ENCODE measurements around the gene KCNMB2. TPM values are rescaled to one million over a fixed set of nuclear protein-coding genes. Genes with fewer than 3 reads are reported as not detected.

KCNMB2 gene
- total RNA-seq, 4 donors from 2014 or later = not detected

DNA sequence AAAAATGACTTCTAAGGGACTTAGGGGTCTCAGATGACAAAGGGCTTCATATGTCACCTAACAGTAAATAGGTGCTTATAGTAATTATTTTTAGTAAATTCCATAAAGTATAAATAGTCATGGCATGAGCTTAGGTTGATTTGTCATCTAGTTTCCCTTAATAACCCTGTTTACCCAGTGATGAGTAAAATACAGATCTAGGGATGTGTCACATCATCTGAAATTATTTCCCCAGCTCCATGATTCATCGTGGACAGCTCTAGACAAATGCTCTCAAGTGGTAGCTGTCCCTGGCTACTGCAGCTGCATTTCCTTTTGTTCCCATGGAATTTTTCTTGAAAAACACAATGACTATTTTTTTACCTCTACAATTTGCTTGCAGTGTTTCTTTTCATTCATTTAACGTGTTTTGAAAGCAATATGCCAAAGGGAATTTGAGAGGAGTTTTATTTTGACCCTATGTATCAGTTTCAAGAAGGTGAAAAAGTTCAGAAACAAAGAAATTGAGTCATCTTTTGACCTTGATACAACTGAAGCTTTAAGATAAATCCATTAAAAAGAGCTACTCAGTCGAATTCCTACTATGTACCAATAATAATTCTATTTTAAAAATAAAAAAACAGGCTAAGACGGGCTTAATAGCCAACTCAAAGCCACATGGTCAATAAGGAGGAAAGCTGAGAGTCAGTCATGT is 241.6 kb downstream of the KCNMB2 start:
- H3K27me3 ChIP-seq = no peaks in the 10 kb centered on the region
- TF ChIP-seq POLR2A (IDR thresholded peaks at IDR 0.05) = no peak
- no peak for TF ChIP-seq EP300 (IDR thresholded peaks at IDR 0.05)
- 52 to 58% methylated on average over 4 of the region's 4 CpGs for WGBS, 2 donors
- DNase-seq (ENCODE audit: low spot score in 2 of 2) = no peak
- H3K36me3 ChIP-seq = no peaks in the 10 kb centered on the region
- H3K9me3 ChIP-seq = no peaks in the 10 kb centered on the region
- H3K27ac ChIP-seq = no peak overlapping the region
- no peak overlapping the region for H3K4me3 ChIP-seq
- H3K4me1 ChIP-seq = no peaks in the 10 kb centered on the region

DNA sequence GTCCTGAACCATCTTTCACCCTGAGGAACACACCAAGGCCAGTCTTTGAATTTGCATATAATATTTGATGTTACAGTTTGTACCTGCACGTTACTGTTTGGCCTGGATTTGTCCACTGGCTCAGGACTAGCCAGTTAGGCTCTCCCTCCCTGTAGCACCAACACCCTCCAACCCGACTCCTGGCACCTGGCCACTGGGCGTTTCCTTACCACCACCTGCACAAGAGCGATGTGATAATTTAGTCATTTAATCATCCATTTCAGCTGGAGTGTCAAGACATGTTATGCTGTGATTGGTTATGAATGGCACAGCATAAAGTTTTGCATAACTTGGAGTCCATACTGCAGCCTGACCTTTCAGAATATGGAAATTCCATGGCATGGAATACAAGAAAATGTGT is 242.4 kb downstream of the KCNMB2 start:
- Histone ChIP-seq H3K4me1 (no peaks in the 10 kb centered on the region), H3K27me3 (no peaks in the 10 kb centered on the region), H3K9me3 (no peaks in the 10 kb centered on the region), H3K4me3 (no peak overlapping the region), H3K36me3 (no peaks in the 10 kb centered on the region), H3K27ac (no peak overlapping the region)
- TF ChIP-seq POLR2A (IDR thresholded peaks at IDR 0.05) (no peak), EP300 (IDR thresholded peaks at IDR 0.05) (no peak)
- TF ChIP-seq, protein P1, sequence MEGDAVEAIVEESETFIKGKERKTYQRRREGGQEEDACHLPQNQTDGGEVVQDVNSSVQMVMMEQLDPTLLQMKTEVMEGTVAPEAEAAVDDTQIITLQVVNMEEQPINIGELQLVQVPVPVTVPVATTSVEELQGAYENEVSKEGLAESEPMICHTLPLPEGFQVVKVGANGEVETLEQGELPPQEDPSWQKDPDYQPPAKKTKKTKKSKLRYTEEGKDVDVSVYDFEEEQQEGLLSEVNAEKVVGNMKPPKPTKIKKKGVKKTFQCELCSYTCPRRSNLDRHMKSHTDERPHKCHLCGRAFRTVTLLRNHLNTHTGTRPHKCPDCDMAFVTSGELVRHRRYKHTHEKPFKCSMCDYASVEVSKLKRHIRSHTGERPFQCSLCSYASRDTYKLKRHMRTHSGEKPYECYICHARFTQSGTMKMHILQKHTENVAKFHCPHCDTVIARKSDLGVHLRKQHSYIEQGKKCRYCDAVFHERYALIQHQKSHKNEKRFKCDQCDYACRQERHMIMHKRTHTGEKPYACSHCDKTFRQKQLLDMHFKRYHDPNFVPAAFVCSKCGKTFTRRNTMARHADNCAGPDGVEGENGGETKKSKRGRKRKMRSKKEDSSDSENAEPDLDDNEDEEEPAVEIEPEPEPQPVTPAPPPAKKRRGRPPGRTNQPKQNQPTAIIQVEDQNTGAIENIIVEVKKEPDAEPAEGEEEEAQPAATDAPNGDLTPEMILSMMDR (IDR thresholded peaks at IDR 0.05) = no peak
- 84 to 85% methylated on average over 4 of the region's 4 CpGs for WGBS, 2 donors
- no peak for DNase-seq (ENCODE audit: low spot score in 2 of 2)

DNA sequence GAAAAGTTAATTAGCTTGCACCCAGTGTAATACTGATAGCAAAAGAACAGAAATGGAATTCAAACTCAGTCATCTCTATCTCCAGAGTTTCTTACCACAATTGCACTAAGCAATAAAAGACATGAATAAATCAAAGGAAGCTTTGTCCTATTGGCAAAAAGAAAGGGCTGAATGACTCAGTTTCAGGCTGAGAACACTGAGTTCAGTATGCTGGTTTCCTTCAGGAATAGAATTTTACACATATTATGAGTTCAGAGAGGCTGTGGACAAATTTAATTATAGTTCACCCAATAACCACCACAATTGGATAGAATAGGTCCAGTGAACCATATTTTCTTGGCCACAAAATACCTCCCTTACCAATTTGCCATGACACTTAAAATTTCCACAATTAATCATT is 249.7 kb downstream of the KCNMB2 start:
- H3K4me1 ChIP-seq = no peaks in the 10 kb centered on the region
- no peak overlapping the region for H3K27ac ChIP-seq
- TF ChIP-seq EP300 (IDR thresholded peaks at IDR 0.05) (no peak), POLR2A (IDR thresholded peaks at IDR 0.05) (no peak)
- TF ChIP-seq, protein P1 (IDR thresholded peaks at IDR 0.05) = no peak
- H3K36me3 ChIP-seq = no peaks in the 10 kb centered on the region
- H3K27me3 ChIP-seq = no peaks in the 10 kb centered on the region
- no peak overlapping the region for H3K4me3 ChIP-seq
- peaks cover 0 to 22% (median 2%) of the 10 kb centered on the region in 4 donors for H3K9me3 ChIP-seq
- no peak for DNase-seq (ENCODE audit: low spot score in 2 of 2)

DNA sequence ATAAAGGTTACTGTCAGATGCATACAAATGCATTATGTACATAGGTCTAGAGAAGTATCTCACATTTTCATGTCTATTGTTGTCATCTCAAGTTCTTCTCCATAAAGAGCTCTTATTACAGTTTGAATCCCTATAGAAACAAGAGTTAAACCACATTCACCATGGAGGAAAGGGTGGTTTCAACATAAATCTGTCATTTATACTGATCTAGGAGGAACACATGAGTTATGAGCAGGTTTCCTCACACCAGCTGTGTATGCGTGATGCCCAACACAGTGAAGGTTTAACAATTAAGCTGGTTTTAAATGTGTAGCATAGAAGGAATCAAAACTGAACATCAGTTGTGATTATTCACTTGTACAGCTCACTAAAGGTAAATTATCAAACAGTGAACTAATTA is 251.7 kb downstream of the KCNMB2 start:
- H3K27me3 ChIP-seq = no peaks in the 10 kb centered on the region
- TF ChIP-seq EP300 (IDR thresholded peaks at IDR 0.05) (no peak), POLR2A (IDR thresholded peaks at IDR 0.05) (no peak)
- TF ChIP-seq, protein P1 (IDR thresholded peaks at IDR 0.05) = no peak

DNA sequence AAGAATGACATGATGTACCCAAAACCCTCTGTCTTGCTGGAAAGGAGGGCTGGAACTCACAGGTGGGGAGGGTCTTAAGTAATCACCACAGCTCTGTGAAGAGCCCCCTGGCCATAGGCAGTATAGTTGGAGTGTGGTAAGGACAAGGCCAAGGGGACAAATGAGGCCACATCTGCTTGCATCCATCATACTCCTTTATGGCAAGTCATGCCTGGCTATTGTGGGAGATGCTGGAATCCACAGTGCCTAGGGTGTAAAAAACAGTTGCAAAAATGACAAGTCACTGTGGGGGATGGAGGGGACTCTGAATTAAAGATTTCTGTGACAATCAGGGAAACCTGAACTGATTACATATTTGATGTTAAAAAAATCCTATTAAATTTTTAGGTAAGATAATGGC is 258.5 kb downstream of the KCNMB2 start:
- no peaks in the 10 kb centered on the region for H3K36me3 ChIP-seq
- no peak for DNase-seq (ENCODE audit: low spot score in 2 of 2)

More for the DNA sequence above, 251.7 kb downstream of the KCNMB2 start:
- no peaks in the 10 kb centered on the region for H3K36me3 ChIP-seq
- H3K9me3 ChIP-seq = peaks cover 0 to 27% (median 3%) of the 10 kb centered on the region in 4 donors
- H3K4me3 ChIP-seq = no peak overlapping the region
- no peak for DNase-seq (ENCODE audit: low spot score in 2 of 2)
- WGBS, 2 donors = 37 to 74% methylated on average over 1 of the region's 1 CpG
- H3K4me1 ChIP-seq = no peaks in the 10 kb centered on the region
- H3K27ac ChIP-seq = no peak overlapping the region

More for the DNA sequence above, 258.5 kb downstream of the KCNMB2 start:
- Histone ChIP-seq H3K9me3 (peaks cover 0 to 17% (median 3%) of the 10 kb centered on the region in 4 donors), H3K4me3 (no peak overlapping the region), H3K27ac (no peak overlapping the region), H3K4me1 (no peaks in the 10 kb centered on the region), H3K27me3 (no peaks in the 10 kb centered on the region)
- TF ChIP-seq, protein P1 (IDR thresholded peaks at IDR 0.05) = no peak
- TF ChIP-seq EP300 (IDR thresholded peaks at IDR 0.05) = no peak
- TF ChIP-seq POLR2A (IDR thresholded peaks at IDR 0.05) = no peak

All from tibial nerve (tissue), 4 donors.